Mesenchymal stem cell (in vitro differentiated cells and primary cell): Measurements from ENCODE around the gene PRKCA.
A peak's percentile ranks its signal among the peaks of the same experiment; 100 is the strongest.

ENCODE experiments used
- DNase-seq: peaks from one replicate; pipeline ENCODE4 v3.0.0-alpha.2; 2013
- H2AFZ ChIP-seq: one replicate; pipeline ENCODE4 v1.6.1; 2013; ENCODE audit warnings: low read depth, mild to moderate bottlenecking, control low read depth, inconsistent platforms, low read length, moderate library complexity
- H2AK5ac ChIP-seq: 2 replicates; pipeline ENCODE4 v1.6.1; 2013; ENCODE audit warnings: low read length, moderate library complexity, mild to moderate bottlenecking, inconsistent platforms; ENCODE audit not compliant: severe bottlenecking
- H2BK120ac ChIP-seq: one replicate; pipeline ENCODE4 v1.6.1; 2013; ENCODE audit warnings: low read depth, mild to moderate bottlenecking, inconsistent platforms, low read length, moderate library complexity
- H2BK12ac ChIP-seq, 2 experiments: one replicate each; pipeline ENCODE4 v1.6.1; 2013; ENCODE audit warnings: inconsistent platforms in 2 of 2, low read length in 2 of 2, mild to moderate bottlenecking in 2 of 2, moderate library complexity in 2 of 2, control low read depth in 1 of 2
- H2BK15ac ChIP-seq: one replicate; pipeline ENCODE4 v1.6.1; 2013; ENCODE audit warnings: mild to moderate bottlenecking, low read depth, inconsistent platforms; ENCODE audit not compliant: poor library complexity, severe bottlenecking
- H2BK5ac ChIP-seq: 2 replicates; pipeline ENCODE4 v1.6.1; 2013; ENCODE audit warnings: low read depth, mild to moderate bottlenecking, low read length, control low read depth, inconsistent platforms; ENCODE audit not compliant: poor library complexity, severe bottlenecking
- H3K14ac ChIP-seq, 2 experiments: one replicate each; pipeline ENCODE4 v1.6.1; 2013; ENCODE audit warnings: inconsistent platforms in 2 of 2, low read length in 2 of 2, control low read depth in 1 of 2, mild to moderate bottlenecking in 1 of 2, moderate library complexity in 1 of 2
- H3K18ac ChIP-seq, 2 experiments: one replicate each; pipeline ENCODE4 v1.6.1; 2013; ENCODE audit warnings: inconsistent platforms in 2 of 2, low read length in 2 of 2, control low read depth in 1 of 2, low read depth in 1 of 2, mild to moderate bottlenecking in 1 of 2
- H3K23ac ChIP-seq, 2 experiments: one replicate each; pipeline ENCODE4 v1.6.1; 2013; ENCODE audit warnings: inconsistent platforms in 2 of 2, low read length in 2 of 2, mild to moderate bottlenecking in 2 of 2, moderate library complexity in 2 of 2, control low read depth in 1 of 2
- H3K27ac ChIP-seq: 2 replicates; pipeline ENCODE4 v1.5.1; 2013; ENCODE audit warnings: mild to moderate bottlenecking, moderate library complexity, low read length, control low read depth, inconsistent platforms; ENCODE audit not compliant: poor library complexity, severe bottlenecking
- H3K27me3 ChIP-seq, 2 experiments: 2 replicates each; pipeline versions ENCODE4 v1.6.1 to v1.7.0; 2013; ENCODE audit warnings: low read length in 2 of 2, mild to moderate bottlenecking in 2 of 2, moderate library complexity in 2 of 2, control low read depth in 1 of 2, inconsistent platforms in 1 of 2; ENCODE audit not compliant: control insufficient read depth in 1 of 2, insufficient read depth in 1 of 2
- H3K36me3 ChIP-seq, 2 experiments: 2 replicates each; pipeline versions ENCODE4 v1.6.1 to v1.7.0; 2013; ENCODE audit warnings: low read length in 2 of 2, control low read depth in 1 of 2, inconsistent platforms in 1 of 2, low read depth in 1 of 2, mild to moderate bottlenecking in 1 of 2; ENCODE audit not compliant: insufficient read depth in 2 of 2, control insufficient read depth in 1 of 2
- H3K4ac ChIP-seq, 2 experiments: one replicate each; pipeline ENCODE4 v1.6.1; 2013; ENCODE audit warnings: inconsistent platforms in 2 of 2, low read length in 2 of 2, mild to moderate bottlenecking in 2 of 2, moderate library complexity in 2 of 2, control low read depth in 1 of 2, low read depth in 1 of 2
- H3K4me1 ChIP-seq: 2 replicates; pipeline ENCODE4 v1.6.1; 2013; ENCODE audit warnings: low read depth, low read length, control low read depth; ENCODE audit not compliant: control insufficient read depth, insufficient read depth
- H3K4me2 ChIP-seq: 2 replicates; pipeline ENCODE4 v1.6.1; 2013; ENCODE audit warnings: low read length, mild to moderate bottlenecking, inconsistent platforms; ENCODE audit not compliant: poor library complexity, severe bottlenecking
- H3K4me3 ChIP-seq, 2 experiments: 2 replicates each; pipeline versions ENCODE4 v1.5.1 to v1.7.0; 2013; ENCODE audit warnings: low read length in 2 of 2, mild to moderate bottlenecking in 2 of 2, control low read depth in 1 of 2, low read depth in 1 of 2; ENCODE audit not compliant: insufficient read depth in 1 of 2
- H3K79me1 ChIP-seq: replicated peaks from 2 replicates; pipeline ENCODE4 v1.6.1; 2013; ENCODE audit warnings: mild to moderate bottlenecking, control low read depth, low read length, inconsistent platforms; ENCODE audit not compliant: poor library complexity, severe bottlenecking
- H3K9ac ChIP-seq: 2 replicates; pipeline ENCODE4 v1.7.0; 2013; ENCODE audit warnings: mild to moderate bottlenecking, low read length, moderate library complexity
- H3K9me3 ChIP-seq: 2 replicates; pipeline ENCODE4 v1.7.0; 2013; ENCODE audit warnings: mild to moderate bottlenecking, low read length; ENCODE audit not compliant: control insufficient read depth
- H4K8ac ChIP-seq: one replicate; pipeline ENCODE4 v1.6.1; 2013; ENCODE audit warnings: inconsistent platforms, mild to moderate bottlenecking, low read length, moderate library complexity
- H4K91ac ChIP-seq: one replicate; pipeline ENCODE4 v1.6.1; 2013; ENCODE audit warnings: mild to moderate bottlenecking, low read length, inconsistent platforms
- WGBS: methylation state at CpG from one replicate; pipeline ENCODE4 v1.1.7; 2013; ENCODE audit warnings: mixed read lengths; 5-methylcytosine and 5-hydroxymethylcytosine counted together

The PRKCA gene

DNA sequence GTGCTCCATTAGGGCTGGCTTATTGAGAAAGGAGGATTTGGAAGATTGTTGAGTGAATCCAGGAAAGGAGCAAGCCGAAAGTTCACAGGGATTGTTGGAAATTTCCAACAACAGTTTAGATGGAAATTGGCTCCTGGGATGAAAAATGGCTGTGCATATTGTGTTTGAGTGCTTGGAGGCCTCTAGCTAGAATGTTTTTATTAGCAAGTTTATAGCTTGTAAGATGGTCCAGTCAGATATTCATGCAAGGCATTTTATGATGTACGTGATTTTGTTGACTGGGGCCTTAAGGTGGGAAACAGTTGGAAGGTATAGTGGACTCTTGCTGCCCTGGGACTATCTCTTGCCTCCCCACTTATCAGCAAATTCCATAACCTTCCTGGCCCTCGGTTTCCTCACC, 216.7 kb downstream of the PRKCA start:
- H3K18ac ChIP-seq = no peak overlapping the region
- no peak overlapping the region for H2BK120ac ChIP-seq
- peaks cover 41% of the 10 kb centered on the region for H3K79me1 ChIP-seq
- no peaks in the 10 kb centered on the region for H3K36me3 ChIP-seq
- no peak overlapping the region for H3K23ac ChIP-seq
- H3K4me3 ChIP-seq = no peak overlapping the region
- H4K8ac ChIP-seq = no peak overlapping the region
- H3K4me2 ChIP-seq = no peak overlapping the region
- H2AK5ac ChIP-seq = no peak overlapping the region
- no peak overlapping the region for H3K9ac ChIP-seq
- H3K9me3 ChIP-seq = no peaks in the 10 kb centered on the region
- H3K27ac ChIP-seq = no peak overlapping the region
- no peak for DNase-seq
- no peak overlapping the region for H2BK12ac ChIP-seq
- peaks cover 6% of the 10 kb centered on the region for H3K4me1 ChIP-seq
- H2BK5ac ChIP-seq = no peak overlapping the region
- no peak overlapping the region for H4K91ac ChIP-seq
- WGBS = 98% methylated on average over 1 of the region's 3 CpGs
- no peak overlapping the region for H2BK15ac ChIP-seq
- no peaks in the 10 kb centered on the region for H3K27me3 ChIP-seq
- no peak overlapping the region for H3K14ac ChIP-seq
- H2AFZ ChIP-seq = no peak overlapping the region
- no peak overlapping the region for H3K4ac ChIP-seq

DNA sequence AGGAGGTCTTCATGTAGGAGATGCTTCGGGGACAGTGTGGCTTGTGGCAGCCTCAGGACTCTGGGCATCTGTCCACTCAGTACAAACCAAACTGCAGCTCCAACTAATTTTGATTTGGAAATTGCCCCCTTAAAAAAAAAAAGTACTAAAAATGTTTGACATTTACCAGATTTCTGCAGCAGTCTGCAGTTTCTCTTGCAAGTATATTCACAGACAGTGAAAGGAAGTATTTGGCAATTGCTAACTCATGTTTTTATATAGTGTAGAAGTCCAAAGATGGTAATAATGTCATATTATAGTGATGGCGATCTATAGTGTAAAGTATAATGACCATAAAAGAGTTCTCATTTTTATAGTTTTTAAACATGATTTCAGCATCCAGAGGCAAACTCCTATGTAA, 218.6 kb downstream of the PRKCA start:
- Histone ChIP-seq H3K18ac (no peak overlapping the region), H4K8ac (no peak overlapping the region), H3K9ac (no peak overlapping the region), H3K79me1 (peaks cover 41% of the 10 kb centered on the region), H3K9me3 (no peaks in the 10 kb centered on the region), H3K27me3 (no peaks in the 10 kb centered on the region), H3K36me3 (no peaks in the 10 kb centered on the region), H3K4ac (no peak overlapping the region), H3K23ac (no peak overlapping the region), H3K4me1 (peaks cover 6% of the 10 kb centered on the region), H3K4me3 (no peak overlapping the region), H2AK5ac (no peak overlapping the region), H2BK12ac (no peak overlapping the region), H2AFZ (no peak overlapping the region), H2BK120ac (no peak overlapping the region), H3K27ac (no peak overlapping the region), H3K4me2 (no peak overlapping the region), H2BK5ac (no peak overlapping the region), H2BK15ac (no peak overlapping the region), H3K14ac (no peak overlapping the region), H4K91ac (no peak overlapping the region)
- no peak for DNase-seq
- 100% methylated on average over 1 of the region's 2 CpGs for WGBS

DNA sequence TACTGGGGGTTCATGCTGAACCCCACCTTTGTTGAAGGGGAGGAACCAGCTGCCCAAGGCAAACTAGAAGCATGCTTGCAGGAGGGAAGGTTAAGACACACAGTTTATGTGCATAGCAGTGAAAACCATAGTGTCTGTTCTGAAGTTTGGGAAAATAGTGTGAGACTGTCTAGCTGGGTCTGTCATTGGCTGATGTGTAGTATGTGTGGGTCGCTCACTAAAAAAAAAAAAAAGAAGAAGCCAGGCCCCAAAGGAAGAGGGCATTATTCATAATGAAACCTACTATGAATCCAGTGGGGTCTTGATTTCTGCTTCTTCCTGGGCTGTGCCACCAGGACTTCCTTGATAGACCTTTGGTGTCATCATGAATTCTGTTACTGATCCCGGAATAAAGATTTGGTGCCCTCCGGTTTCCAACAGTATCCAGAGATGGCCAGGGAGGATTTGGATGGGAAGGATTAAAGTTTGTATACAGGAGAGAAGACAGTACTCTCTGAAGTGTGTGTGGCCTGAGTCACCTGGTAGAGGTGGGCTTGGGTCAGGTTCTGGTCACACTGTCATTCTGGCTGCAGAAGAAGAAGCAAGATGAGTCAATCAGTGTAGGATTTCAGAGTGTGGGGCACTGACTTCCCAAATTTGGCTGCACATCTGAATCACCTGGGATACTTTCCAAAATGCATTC, 220.3 kb downstream of the PRKCA start:
- peak; percentile 20 for DNase-seq
- Histone ChIP-seq H2BK15ac (no peak overlapping the region), H3K27me3 (no peaks in the 10 kb centered on the region), H3K9me3 (no peaks in the 10 kb centered on the region), H3K79me1 (peaks cover 37% of the 10 kb centered on the region), H2BK12ac (peak overlapping the region in 1 of 2 experiments; percentile 3), H4K91ac (no peak overlapping the region), H3K18ac (peak overlapping the region in 1 of 2 experiments; percentile 2), H2BK5ac (no peak overlapping the region), H3K4ac (peak overlapping the region in 1 of 2 experiments; percentile 28), H3K4me1 (peaks cover 6% of the 10 kb centered on the region), H3K9ac (no peak overlapping the region), H3K4me2 (no peak overlapping the region), H3K23ac (no peak overlapping the region), H3K4me3 (no peak overlapping the region), H2BK120ac (no peak overlapping the region), H3K36me3 (no peaks in the 10 kb centered on the region), H2AK5ac (no peak overlapping the region), H2AFZ (no peak overlapping the region), H3K14ac (no peak overlapping the region), H3K27ac (no peak overlapping the region), H4K8ac (no peak overlapping the region)
- WGBS = 99% methylated on average over 3 of the region's 3 CpGs

DNA sequence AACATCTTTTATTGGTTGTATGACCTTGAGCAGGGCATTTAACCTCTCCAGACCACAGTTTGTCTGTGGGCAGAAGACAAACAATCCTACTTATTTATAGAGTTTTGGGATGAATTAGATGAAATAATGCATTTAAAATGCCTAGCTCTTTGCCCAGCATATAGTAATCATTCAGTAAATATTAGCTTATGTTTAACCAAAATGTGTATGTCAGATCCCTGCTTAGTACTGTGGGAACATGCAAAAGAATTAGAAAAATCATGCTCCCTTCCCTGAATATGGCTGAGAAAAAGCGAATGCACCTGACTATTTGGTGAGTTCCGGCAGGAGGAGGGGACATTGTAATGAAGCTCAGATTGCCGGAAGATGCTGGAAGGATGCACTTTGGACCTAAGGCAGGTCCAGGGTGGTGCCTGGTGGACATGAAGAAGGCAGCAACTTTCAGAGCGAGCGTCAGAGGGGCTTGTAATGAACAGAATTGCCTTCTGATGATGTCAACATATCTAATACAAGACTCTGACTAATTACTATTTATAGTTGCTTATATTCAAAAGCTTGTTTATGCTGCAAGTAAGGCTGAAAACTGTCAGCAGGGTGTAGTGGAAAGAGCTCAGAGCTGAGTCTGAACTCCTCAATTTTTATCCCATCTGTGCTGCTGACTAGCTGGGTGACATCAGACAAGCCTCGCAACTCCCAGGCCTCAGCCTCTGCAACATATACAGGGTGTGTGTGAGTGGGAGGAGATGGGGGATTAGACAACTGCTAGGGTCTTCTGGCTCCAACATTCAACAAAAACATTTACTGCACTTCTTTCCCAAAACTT, 221.2 kb downstream of the PRKCA start:
- peak; percentile 88 for DNase-seq
- peaks cover 6% of the 10 kb centered on the region for H3K4me1 ChIP-seq
- peak overlapping the region in 1 of 2 experiments; percentile 70 for H3K14ac ChIP-seq
- H3K9me3 ChIP-seq = no peaks in the 10 kb centered on the region
- no peak overlapping the region for H2AFZ ChIP-seq
- H2AK5ac ChIP-seq = no peak overlapping the region
- H2BK5ac ChIP-seq = no peak overlapping the region
- H3K4ac ChIP-seq = peak overlapping the region in 1 of 2 experiments; percentile 50
- H3K79me1 ChIP-seq = peaks cover 37% of the 10 kb centered on the region
- no peak overlapping the region for H2BK12ac ChIP-seq
- no peaks in the 10 kb centered on the region for H3K36me3 ChIP-seq
- no peak overlapping the region for H4K91ac ChIP-seq
- H3K4me2 ChIP-seq = no peak overlapping the region
- no peak overlapping the region for H2BK120ac ChIP-seq
- peak overlapping the region; percentile 36 for H3K9ac ChIP-seq
- no peak overlapping the region for H2BK15ac ChIP-seq
- no peak overlapping the region for H3K4me3 ChIP-seq
- no peak overlapping the region for H3K18ac ChIP-seq
- H4K8ac ChIP-seq = no peak overlapping the region
- H3K27ac ChIP-seq = no peak overlapping the region
- no peaks in the 10 kb centered on the region for H3K27me3 ChIP-seq
- H3K23ac ChIP-seq = no peak overlapping the region
- 78% methylated on average over 3 of the region's 6 CpGs for WGBS
